GDM1 (cell line): Measurements from ENCODE around the gene SSR2.

Source experiments
- DNase-seq: peaks from one replicate; lab custom pipeline; 2025; lab: John Stamatoyannopoulos, UW

SSR2 gene

GRCh38 chr1:155974208-155975115, 46.3 kb downstream of the SSR2 start:
- DNase-seq: no peak

- DNase-seq: no peak
Observed at GRCh38 chr1:155973723-155974122, 47.0 kb downstream of the SSR2 start.

GRCh38 chr1:155971910-155972809, 48.6 kb downstream of the SSR2 start:
- no peak for DNase-seq

GRCh38 chr1:155970531-155971167, 50.1 kb downstream of the SSR2 start:
- peak; percentile 88 for DNase-seq

- no peak for DNase-seq
Observed at GRCh38 chr1:155969377-155969791, 51.4 kb downstream of the SSR2 start.

- no peak for DNase-seq
Observed at GRCh38 chr1:155968670-155969069, 52.1 kb downstream of the SSR2 start.

- DNase-seq: no peak
Observed at GRCh38 chr1:155968051-155968400, 52.7 kb downstream of the SSR2 start.

- no peak for DNase-seq
Observed at GRCh38 chr1:155967341-155968050, 53.3 kb downstream of the SSR2 start.

- DNase-seq: no peak
Observed at GRCh38 chr1:155966750-155967149, 54.0 kb downstream of the SSR2 start.

- DNase-seq: no peak
Observed at GRCh38 chr1:155966135-155966534, 54.6 kb downstream of the SSR2 start.

GRCh38 chr1:155964193-155964592, 56.6 kb downstream of the SSR2 start:
- no peak for DNase-seq

- no peak for DNase-seq
Observed at GRCh38 chr1:155962599-155963211, 58.0 kb downstream of the SSR2 start.

- no peak for DNase-seq
Observed at GRCh38 chr1:155961937-155962336, 58.8 kb downstream of the SSR2 start.

GRCh38 chr1:155960081-155960745, 60.5 kb downstream of the SSR2 start:
- DNase-seq: no peak
